Epithelial cell of proximal tubule (primary cell): ENCODE results near the gene RSAD2. TPM values are rescaled to one million over a fixed set of nuclear protein-coding genes. Genes with fewer than 3 reads are reported as not detected.

Experiments
- DNase-seq: peaks from one replicate; pipeline ENCODE4 v3.0.0-alpha.2; 2011; ENCODE audit warnings: low read depth
- H3K4me3 ChIP-seq: 2 replicates; pipeline ENCODE4 v1.5.1; 2011; ENCODE audit warnings: low read depth, mild to moderate bottlenecking, low read length
- total RNA-seq: library from RNA; depleted of rRNA; stranded (reverse); fragments of >200 nt; gene quantifications from 2 replicates; pipeline ENCODE4 v1.2.3, GENCODE V29; 2015
- TF ChIP-seq, protein P1 (sequence below): conservative IDR thresholded peaks from 2 replicates; pipeline ENCODE4 v1.5.1; 2012; ENCODE audit warnings: low read depth, mild to moderate bottlenecking, low read length

RSAD2 gene
- total RNA-seq, 1 donor from 2014 or later = under 0.01 TPM

- H3K4me3 ChIP-seq = no peak overlapping the region
- DNase-seq = no peak
- TF ChIP-seq, protein P1, sequence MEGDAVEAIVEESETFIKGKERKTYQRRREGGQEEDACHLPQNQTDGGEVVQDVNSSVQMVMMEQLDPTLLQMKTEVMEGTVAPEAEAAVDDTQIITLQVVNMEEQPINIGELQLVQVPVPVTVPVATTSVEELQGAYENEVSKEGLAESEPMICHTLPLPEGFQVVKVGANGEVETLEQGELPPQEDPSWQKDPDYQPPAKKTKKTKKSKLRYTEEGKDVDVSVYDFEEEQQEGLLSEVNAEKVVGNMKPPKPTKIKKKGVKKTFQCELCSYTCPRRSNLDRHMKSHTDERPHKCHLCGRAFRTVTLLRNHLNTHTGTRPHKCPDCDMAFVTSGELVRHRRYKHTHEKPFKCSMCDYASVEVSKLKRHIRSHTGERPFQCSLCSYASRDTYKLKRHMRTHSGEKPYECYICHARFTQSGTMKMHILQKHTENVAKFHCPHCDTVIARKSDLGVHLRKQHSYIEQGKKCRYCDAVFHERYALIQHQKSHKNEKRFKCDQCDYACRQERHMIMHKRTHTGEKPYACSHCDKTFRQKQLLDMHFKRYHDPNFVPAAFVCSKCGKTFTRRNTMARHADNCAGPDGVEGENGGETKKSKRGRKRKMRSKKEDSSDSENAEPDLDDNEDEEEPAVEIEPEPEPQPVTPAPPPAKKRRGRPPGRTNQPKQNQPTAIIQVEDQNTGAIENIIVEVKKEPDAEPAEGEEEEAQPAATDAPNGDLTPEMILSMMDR = no peak
Measured at GRCh38 chr2:6872394-6872793, 5.2 kb upstream of the RSAD2 start.

DNA sequence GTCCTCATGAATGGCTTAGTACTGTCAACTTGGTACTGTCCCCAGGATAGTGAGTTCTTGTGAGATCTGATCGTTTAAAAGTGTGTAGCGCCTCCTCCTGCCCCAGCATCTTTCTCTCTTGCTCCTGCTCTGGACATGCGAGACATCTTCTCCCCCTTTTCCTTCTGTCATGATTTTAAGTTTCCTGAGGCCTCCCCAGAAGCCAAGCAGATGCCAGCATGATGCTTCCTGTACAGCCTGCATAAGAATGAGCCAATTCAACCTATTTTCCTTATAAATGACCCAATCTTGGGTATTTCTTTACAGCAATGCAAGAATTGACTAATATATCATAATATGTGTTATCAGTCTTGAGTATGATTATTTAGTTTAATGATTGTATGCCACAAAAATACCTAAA lies 3.5 kb upstream of the RSAD2 start:
- no peak overlapping the region for H3K4me3 ChIP-seq
- TF ChIP-seq, protein P1 = no peak
- DNase-seq = no peak

- no peak for DNase-seq
Measured at GRCh38 chr2:6876309-6876708, 1.3 kb upstream of the RSAD2 start.

DNA sequence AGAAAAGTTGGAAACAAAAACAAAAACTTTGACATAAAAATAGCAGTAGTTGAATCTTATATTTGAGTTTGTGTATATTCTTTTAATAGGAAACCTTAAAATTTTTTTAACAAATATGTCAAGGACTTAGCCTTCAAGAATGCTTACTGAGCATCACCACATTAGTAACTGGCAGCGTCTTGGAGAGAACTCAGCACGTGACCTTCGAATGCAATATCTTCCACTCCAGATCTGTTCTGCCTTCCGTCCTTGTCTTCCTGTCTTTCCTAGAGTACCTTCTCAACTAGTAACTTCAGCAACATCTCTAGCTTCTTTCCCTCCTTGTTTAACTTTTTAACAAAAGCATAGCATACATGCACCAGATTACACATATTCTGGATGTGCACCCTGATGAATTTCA lies 972 bp downstream of the RSAD2 start:
- TF ChIP-seq, protein P1 = no peak
- no peak for DNase-seq
- H3K4me3 ChIP-seq = no peak overlapping the region

More at GRCh38 chr2:6876309-6876708, 1.3 kb upstream of the RSAD2 start:
- H3K4me3 ChIP-seq = no peak overlapping the region
- TF ChIP-seq, protein P1 = no peak

- H3K4me3 ChIP-seq = no peak overlapping the region
- DNase-seq = no peak
- TF ChIP-seq, protein P1 = no peak
Measured at GRCh38 chr2:6879011-6879410, 1.4 kb downstream of the RSAD2 start.

GRCh38 chr2:6880200-6880733 lies 2.7 kb downstream of the RSAD2 start:
- no peak overlapping the region for H3K4me3 ChIP-seq
- TF ChIP-seq, protein P1 = no peak
- DNase-seq = no peak

GRCh38 chr2:6881046-6881445 lies 3.5 kb downstream of the RSAD2 start:
- DNase-seq = no peak
- H3K4me3 ChIP-seq = no peak overlapping the region
- TF ChIP-seq, protein P1 = no peak
